ENCODE measurements around the gene TMEM132A. TPM values are rescaled to one million over a fixed set of nuclear protein-coding genes. Genes with fewer than 3 reads are reported as not detected.

TMEM132A gene
- total and polyA plus RNA-seq, 2 donors (not counting 1 experiment from before 2014, with no cell fraction given): 6.9 to 13.2 TPM

DNA sequence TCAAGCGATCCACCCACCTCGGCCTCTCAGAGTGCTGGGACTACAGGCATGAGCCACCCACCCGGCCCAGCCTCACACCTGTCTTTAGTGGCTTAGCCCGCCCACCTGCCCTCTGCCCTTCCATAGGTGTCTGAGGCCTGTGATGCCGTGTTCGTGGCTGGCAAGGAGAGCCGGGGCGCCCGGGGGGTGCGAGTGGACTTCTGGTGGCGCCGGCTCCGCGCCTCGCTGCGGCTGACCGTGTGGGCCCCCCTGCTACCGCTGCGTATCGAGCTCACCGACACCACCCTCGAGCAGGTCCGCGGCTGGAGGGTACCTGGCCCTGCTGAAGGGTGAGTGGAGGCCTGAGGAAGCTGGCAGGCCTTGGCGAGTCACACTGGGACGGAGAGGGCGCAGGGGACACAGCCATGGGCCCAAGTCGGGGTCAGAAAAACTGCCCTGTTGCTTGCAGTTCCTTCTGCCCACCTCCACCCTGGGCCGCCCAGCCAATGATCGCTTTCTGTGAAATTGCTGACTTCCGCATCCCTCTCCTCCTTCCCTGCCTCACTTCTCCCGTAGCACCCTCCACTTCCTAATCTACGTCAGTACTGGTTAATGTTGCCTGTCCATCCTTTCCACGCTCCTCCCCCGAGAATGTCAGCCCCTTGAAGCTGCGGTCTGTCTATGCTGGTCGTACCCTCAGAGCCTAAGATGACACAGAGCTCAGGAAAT lies 9.3 kb downstream of the TMEM132A start:
- Histone ChIP-seq H3K27ac (ENCODE audit: insufficient read depth, low read length) (no peak overlapping the region), H4K20me1 (ENCODE audit: control insufficient read depth, extremely low read depth, insufficient read depth, low read length) (no peaks in the 10 kb centered on the region), H3K4me2 (ENCODE audit: extremely low read depth, insufficient read depth, low read length) (no peak overlapping the region), H2AFZ (ENCODE audit: low read length) (no peak overlapping the region), H3K4me3 (replicated peaks in 1 of 4; ENCODE audit: control extremely low read depth in 1 of 4, insufficient read depth in 1 of 4, low read depth in 3 of 4, low read length in 4 of 4) (no peak overlapping the region), H3K36me3 (ENCODE audit: control insufficient read depth, insufficient read depth, low read length) (no peaks in the 10 kb centered on the region), H3K4me1 (ENCODE audit: control insufficient read depth, extremely low read depth, insufficient read depth, low read length) (no peaks in the 10 kb centered on the region), H3K79me2 (ENCODE audit: control insufficient read depth, insufficient read depth, low read length) (no peaks in the 10 kb centered on the region), H3K9ac (ENCODE audit: insufficient read depth, low read length) (no peak overlapping the region), H3K27me3 (ENCODE audit: control insufficient read depth, insufficient read depth, low read length) (no peaks in the 10 kb centered on the region), H3K9me3 (ENCODE audit: control insufficient read depth, insufficient read depth, low read depth, low read length) (no peaks in the 10 kb centered on the region)
- DNase-seq (ENCODE audit: low read depth in 2 of 2): no peak
- TF ChIP-seq, protein P1, sequence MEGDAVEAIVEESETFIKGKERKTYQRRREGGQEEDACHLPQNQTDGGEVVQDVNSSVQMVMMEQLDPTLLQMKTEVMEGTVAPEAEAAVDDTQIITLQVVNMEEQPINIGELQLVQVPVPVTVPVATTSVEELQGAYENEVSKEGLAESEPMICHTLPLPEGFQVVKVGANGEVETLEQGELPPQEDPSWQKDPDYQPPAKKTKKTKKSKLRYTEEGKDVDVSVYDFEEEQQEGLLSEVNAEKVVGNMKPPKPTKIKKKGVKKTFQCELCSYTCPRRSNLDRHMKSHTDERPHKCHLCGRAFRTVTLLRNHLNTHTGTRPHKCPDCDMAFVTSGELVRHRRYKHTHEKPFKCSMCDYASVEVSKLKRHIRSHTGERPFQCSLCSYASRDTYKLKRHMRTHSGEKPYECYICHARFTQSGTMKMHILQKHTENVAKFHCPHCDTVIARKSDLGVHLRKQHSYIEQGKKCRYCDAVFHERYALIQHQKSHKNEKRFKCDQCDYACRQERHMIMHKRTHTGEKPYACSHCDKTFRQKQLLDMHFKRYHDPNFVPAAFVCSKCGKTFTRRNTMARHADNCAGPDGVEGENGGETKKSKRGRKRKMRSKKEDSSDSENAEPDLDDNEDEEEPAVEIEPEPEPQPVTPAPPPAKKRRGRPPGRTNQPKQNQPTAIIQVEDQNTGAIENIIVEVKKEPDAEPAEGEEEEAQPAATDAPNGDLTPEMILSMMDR (conservative IDR thresholded peaks at IDR 0.05 in 1 of 2, IDR thresholded peaks at IDR 0.05 in 1 of 2; ENCODE audit: low read depth in 1 of 2, low read length in 2 of 2): no peak
- TF ChIP-seq EZH2 (IDR thresholded peaks at IDR 0.05; ENCODE audit: low read length, missing control alignments): no peak

- no peaks in the 10 kb centered on the region for H3K9me3 ChIP-seq (ENCODE audit: control insufficient read depth, insufficient read depth, low read depth, low read length)
- H3K27me3 ChIP-seq (ENCODE audit: control insufficient read depth, insufficient read depth, low read length): no peaks in the 10 kb centered on the region
- no peak overlapping the region for H3K4me3 ChIP-seq (replicated peaks in 1 of 4; ENCODE audit: control extremely low read depth in 1 of 4, insufficient read depth in 1 of 4, low read depth in 3 of 4, low read length in 4 of 4)
- H3K9ac ChIP-seq (ENCODE audit: insufficient read depth, low read length): no peak overlapping the region
- H3K27ac ChIP-seq (ENCODE audit: insufficient read depth, low read length): no peak overlapping the region
- no peaks in the 10 kb centered on the region for H3K4me1 ChIP-seq (ENCODE audit: control insufficient read depth, extremely low read depth, insufficient read depth, low read length)
- no peaks in the 10 kb centered on the region for H3K36me3 ChIP-seq (ENCODE audit: control insufficient read depth, insufficient read depth, low read length)
- H2AFZ ChIP-seq (ENCODE audit: low read length): no peak overlapping the region
- no peak for TF ChIP-seq EZH2 (IDR thresholded peaks at IDR 0.05; ENCODE audit: low read length, missing control alignments)
- TF ChIP-seq, protein P1 (conservative IDR thresholded peaks at IDR 0.05 in 1 of 2, IDR thresholded peaks at IDR 0.05 in 1 of 2; ENCODE audit: low read depth in 1 of 2, low read length in 2 of 2): no peak
- no peaks in the 10 kb centered on the region for H3K79me2 ChIP-seq (ENCODE audit: control insufficient read depth, insufficient read depth, low read length)
- no peaks in the 10 kb centered on the region for H4K20me1 ChIP-seq (ENCODE audit: control insufficient read depth, extremely low read depth, insufficient read depth, low read length)
- DNase-seq (ENCODE audit: low read depth in 2 of 2): no peak
- no peak overlapping the region for H3K4me2 ChIP-seq (ENCODE audit: extremely low read depth, insufficient read depth, low read length)
Observed at GRCh38 chr11:60934124-60934789, 10.0 kb downstream of the TMEM132A start.

DNA sequence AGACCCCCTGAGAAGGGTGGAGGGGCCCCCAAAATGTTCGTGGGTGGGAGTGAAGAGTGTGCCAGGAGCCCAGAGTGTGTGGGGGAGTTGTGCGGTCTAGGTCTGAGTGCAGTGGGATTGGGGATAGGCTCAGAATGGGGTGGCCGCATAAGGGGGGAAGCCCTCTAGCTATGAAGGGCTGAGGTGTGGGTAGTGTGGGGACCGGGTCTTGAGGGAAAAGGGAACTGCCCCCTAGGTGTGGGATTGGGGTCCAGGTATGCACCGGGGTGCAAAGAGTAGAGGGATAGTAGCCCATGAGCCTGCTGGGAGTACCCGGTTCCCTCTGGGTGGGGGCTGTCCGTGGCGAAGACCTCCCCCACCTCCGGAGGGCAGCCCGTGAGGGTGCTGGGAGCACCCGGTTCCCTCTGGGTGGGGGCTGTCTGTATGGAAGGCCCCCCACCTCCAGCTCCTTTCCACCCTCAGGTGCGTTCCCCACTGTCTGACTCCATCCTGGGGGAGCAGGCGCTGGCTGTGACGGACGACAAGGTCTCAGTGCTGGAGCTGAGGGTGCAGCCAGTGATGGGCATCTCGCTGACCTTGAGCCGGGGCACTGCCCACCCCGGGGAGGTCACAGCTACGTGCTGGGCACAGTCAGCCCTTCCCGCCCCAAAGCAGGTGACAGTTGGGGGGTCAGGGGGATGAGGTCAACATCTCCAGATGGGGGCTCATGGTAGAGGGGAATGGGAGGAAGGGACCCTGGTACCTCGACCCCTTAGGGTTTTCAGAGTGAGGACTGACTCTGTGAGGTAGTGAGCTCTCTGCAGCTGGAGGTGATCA lies 10.7 kb downstream of the TMEM132A start:
- H3K4me2 ChIP-seq (ENCODE audit: extremely low read depth, insufficient read depth, low read length): no peak overlapping the region
- no peaks in the 10 kb centered on the region for H3K79me2 ChIP-seq (ENCODE audit: control insufficient read depth, insufficient read depth, low read length)
- H3K27ac ChIP-seq (ENCODE audit: insufficient read depth, low read length): no peak overlapping the region
- no peaks in the 10 kb centered on the region for H3K27me3 ChIP-seq (ENCODE audit: control insufficient read depth, insufficient read depth, low read length)
- no peak for TF ChIP-seq EZH2 (IDR thresholded peaks at IDR 0.05; ENCODE audit: low read length, missing control alignments)
- TF ChIP-seq, protein P1 (conservative IDR thresholded peaks at IDR 0.05 in 1 of 2, IDR thresholded peaks at IDR 0.05 in 1 of 2; ENCODE audit: low read depth in 1 of 2, low read length in 2 of 2): no peak
- H3K9ac ChIP-seq (ENCODE audit: insufficient read depth, low read length): no peak overlapping the region
- no peaks in the 10 kb centered on the region for H4K20me1 ChIP-seq (ENCODE audit: control insufficient read depth, extremely low read depth, insufficient read depth, low read length)
- H3K4me1 ChIP-seq (ENCODE audit: control insufficient read depth, extremely low read depth, insufficient read depth, low read length): no peaks in the 10 kb centered on the region
- no peak overlapping the region for H3K4me3 ChIP-seq (replicated peaks in 1 of 4; ENCODE audit: control extremely low read depth in 1 of 4, insufficient read depth in 1 of 4, low read depth in 3 of 4, low read length in 4 of 4)
- no peaks in the 10 kb centered on the region for H3K9me3 ChIP-seq (ENCODE audit: control insufficient read depth, insufficient read depth, low read depth, low read length)
- no peak overlapping the region for H2AFZ ChIP-seq (ENCODE audit: low read length)
- no peaks in the 10 kb centered on the region for H3K36me3 ChIP-seq (ENCODE audit: control insufficient read depth, insufficient read depth, low read length)
- no peak for DNase-seq (ENCODE audit: low read depth in 2 of 2)
